GM21528 (cell line): ENCODE data around the gene TP53I3.
"Not testable (repeated sequence)": the region's sequence is repeated elsewhere in the genome, so short reads cannot be mapped to it uniquely, and the experiment has no call there.

ENCODE experiments used
- ATAC-seq: cut with Tn5 transposase; IDR thresholded peaks from one replicate; pipeline ENCODE4 v1.9.1; 2021; ENCODE audit warnings: mild to moderate bottlenecking, moderate library complexity; ENCODE audit not compliant: unreplicated experiment, low FRiP score

The TP53I3 gene, protein sequence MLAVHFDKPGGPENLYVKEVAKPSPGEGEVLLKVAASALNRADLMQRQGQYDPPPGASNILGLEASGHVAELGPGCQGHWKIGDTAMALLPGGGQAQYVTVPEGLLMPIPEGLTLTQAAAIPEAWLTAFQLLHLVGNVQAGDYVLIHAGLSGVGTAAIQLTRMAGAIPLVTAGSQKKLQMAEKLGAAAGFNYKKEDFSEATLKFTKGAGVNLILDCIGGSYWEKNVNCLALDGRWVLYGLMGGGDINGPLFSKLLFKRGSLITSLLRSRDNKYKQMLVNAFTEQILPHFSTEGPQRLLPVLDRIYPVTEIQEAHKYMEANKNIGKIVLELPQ

DNA sequence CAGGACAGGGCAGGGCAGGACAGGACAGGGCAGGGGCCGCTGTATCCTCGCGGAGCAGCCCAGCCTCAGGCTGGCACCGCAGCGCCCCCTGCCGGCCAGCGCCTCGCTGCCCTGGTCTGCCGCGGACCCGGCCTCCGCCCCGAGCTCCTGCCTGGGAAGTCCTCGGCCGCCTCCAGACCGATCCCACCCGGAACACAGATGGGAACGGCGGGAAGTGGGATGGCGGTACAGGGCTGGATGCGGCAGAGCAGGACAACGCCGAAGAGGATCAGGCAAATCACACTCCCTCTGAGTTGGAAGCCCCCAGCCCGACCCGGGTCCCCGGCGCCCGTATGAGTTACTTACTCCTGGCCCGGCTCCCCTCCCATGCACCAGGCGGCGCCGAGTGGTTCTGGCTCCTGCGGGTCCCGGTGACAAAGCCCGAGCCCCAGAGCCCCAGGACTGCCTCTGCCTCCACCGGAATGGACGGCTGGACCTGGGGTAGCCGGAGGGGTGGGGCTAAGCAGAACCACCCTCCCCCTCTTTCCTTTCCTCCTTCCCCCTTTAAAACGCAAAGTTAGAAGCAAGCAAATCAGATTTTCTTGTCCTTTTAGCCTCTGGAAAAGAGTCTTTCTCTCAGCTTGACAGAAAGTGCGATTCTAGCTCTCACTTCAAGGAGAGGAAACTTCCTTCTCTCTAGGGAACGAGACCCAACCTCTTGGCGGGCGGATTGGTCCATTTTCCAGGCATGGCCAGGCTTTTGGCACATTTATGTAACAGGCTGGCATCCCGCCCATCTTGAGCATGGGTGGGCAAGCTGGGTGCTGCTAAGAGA, at the start of gene TP53I3:
Gene TP53I3 (minus strand): TSS at position 449 of the 814 bp plus-strand sequence. CDS start 508 bp downstream, outside the sequence.
- ATAC-seq: peak; percentile 85

DNA sequence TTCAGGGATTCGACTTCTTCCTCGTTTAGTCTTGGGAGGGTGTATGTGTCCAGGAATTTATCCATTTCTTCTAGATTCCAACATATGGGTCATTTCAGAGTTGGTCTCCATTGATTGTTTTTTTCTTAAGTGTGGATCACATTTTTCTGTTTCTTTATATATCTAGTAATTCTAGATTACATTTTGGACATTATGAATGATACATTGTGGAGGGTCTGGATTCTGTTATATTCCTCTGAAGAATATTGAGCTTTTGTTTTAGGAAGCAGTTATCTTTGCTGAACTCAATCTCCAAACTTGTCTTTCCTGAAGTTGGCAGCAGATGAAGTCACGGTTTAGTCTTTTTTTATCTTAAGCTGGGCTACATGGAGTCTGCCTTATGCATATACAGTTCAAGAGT, 47.9 kb upstream of the TP53I3 start:
- no peak for ATAC-seq

DNA sequence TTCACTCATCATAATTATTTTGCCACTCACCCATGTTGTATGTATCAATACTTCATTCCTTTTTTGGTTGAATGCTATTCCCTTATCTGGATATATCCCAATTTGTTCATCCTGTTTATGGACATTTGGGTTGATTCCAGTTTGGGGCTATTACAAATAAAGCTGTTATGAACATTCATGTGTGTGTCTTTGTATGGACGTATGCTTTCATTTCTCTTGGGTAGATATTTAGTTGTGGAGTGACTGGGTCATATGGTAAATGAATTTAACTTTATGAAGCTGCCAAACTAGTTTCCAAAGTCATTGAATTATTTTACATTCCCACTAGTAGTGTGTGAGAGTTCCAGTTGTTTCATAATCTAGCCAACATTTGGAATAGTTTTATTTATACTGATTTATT, 41.3 kb upstream of the TP53I3 start:
- no peak for ATAC-seq

DNA sequence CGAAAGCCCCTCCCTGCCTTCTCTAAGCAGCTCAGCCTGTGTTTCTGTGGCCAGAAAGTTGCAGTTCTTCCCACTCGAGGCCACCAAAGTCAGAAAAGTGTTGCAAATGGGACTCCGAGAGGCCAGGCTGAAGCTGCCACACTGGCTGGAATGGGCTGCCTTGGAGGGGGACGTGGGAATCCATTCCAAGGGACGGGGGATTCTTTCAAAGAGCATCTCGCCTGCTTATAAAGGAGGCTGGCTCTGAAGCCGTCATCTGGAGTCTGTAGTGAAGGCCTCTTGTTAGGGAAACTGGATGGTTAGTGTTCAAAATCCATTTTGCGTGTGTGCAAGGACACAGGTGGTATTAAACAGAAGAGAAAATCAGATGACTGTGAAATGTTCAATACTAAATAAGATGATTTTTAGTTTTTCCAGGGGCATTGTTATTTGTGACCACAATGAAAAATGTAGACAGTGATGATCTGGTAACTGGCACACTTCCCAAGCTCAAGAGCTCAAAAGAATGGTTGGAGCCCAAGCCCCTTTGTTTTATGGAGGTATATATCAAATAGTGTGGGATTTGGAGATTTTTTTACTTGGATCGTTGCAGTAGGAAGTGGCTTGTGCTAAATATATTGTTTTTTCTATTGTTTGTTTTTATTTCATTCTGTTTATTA, 39.4 kb upstream of the TP53I3 start:
- peak; percentile 21 for ATAC-seq

DNA sequence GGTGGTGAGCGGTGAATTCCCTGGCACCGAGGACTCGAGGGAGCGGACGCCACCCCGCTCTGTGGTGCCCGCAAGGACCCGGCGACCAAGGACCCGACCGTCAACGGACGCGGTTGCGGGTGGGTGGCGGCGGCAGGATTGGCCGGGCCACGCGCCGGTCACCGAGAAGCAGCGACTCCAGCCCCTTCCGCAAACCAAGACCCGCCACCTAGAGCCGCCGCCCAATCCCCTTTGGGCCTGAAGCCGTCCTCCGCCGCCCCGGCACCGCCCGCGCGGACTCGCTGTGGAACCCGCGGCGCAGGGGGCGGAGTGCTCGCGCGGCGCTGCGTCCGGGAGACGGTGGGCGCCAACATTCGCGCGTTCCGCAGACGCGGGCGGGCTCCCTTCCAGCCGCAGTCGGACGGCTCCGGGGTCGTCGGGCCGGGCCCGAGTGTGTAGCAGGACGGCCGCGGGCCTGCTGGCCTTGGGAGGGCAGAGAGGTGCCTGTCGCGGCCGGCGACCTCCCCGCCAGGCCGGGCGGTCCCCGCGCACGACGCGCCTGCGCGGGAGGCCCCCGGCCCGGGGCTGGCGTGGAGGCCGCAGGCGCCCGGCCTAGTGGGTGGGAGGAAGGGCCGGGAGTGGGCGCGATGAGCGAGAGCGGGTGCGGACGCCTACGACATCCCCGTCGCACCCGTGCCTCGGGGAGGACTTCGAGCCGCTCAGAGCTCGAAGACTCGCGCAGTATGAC, 38.7 kb upstream of the TP53I3 start, which contains the start of the genes FAM228B and PFN4:
Gene FAM228B (plus strand): TSS at position 275 of the 727 bp plus-strand sequence. CDS start 893 bp downstream, outside the sequence.
Gene PFN4 (minus strand): TSS at position 140 of the 727 bp plus-strand sequence. CDS start 799 bp downstream, outside the sequence.
- ATAC-seq: peak; percentile 90

DNA sequence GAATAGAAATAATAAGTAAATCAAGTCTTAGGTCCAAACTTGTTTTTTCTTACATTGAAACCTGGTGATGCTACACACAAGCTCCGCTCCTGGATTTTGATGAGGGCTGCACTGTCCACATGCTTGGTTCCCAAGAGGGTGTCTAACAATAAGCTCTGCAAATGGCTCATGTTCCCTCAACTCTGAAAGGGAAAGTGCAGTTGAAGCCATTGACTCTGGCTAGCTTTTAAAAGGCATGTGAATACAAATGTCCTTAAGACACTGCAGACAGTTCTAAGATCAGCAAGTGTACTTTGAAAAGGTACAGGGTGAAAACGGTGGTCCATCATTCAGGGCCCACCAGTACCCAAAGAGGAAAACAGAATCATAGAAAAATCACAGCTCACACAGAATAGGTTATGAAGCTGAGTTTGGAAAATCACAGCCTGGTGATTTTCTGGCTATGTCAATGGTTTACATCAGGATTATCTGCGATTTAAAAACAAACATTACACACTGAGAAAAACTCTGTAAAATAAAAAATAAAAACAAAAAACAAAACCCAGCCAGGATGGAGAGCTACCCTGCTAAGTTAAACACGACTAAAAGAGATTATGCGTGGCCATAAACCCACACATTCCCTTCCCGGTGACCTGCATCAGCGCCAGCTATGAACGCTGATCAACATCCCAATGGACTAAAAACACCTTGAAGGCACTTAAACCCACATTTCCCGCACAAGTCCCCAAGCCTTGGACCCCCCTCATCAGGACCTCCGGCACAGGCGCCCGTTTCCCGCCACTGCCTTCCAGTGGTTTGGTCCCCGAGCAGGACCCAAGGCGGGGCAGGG, 37.9 kb upstream of the TP53I3 start:
- no peak for ATAC-seq

DNA sequence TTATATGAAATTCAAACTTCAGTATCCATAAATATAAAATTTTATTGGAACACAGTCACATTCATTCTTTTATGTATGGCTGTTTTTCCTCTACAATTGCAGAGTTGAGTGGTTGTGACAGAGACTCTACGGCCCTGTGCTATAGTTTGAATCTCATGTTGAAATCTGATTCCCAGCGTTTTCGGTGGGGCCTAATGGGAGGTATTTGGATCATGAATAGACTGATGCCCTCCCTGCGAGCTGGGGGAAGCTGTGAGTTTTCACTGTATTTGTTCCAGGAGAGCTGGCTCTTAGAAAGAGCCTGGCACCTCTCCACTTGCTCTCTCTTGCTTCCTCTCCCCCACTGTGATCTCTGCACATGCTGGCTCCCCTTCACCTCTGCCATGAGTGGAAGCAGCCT, 36.8 kb upstream of the TP53I3 start:
- no peak for ATAC-seq

DNA sequence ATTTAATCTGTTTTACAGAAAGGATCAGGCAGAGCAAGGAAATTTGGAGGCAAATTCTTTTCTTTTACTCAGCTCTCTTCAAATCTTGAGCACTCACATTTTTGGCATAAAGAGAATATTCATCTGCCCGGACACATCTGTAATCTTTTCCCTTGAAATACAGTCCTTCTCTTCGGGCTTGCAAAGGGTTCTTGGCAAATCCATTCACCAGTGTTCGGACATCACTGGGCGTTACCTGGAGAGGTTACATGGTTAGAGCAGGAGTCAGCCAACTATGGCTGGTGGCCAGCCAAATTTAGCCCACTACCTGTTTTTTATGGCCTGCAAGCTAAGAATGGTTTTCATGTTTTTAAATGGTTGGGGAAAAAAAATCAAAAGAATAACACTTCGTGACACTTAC, 36.4 kb upstream of the TP53I3 start:
- ATAC-seq: no peak

DNA sequence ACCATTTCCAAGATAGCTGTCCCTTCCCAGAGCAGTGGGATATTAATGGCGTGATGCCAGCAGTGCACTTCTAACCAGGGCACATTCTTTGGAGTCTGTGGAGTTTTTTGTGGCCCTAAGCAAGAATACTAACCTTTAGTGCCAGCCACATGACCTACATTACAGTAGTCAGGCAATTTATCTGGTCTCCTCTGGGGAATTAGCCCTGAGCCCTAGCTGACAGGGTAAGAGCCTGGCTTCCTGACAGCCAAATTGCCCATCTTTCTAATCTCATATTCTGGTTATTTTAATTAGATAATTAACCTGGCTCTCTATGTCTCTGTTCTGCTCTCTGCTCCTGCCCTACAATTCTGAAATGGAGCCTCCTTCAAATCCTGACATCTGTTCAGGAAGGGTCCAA, 33.3 kb upstream of the TP53I3 start:
- ATAC-seq: no peak

DNA sequence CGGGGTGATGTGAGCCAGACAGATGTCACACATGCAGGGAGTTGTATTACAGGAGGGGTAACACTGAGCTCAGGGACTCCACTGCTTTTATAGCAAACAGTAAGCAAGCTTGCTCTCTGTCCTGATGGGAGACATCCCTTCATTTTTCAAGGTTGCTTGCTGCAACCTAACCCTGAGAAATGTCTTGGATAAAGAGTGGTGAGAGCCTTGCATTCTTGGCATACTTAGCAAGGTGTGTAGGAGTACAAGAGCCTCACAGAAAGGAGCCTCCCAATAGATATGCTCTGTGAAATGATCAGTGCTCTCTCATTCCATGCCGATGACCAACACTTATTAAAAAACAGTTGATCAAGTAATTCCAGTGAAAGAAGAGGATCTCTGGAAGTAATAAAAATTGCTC, 30.4 kb upstream of the TP53I3 start:
- no peak for ATAC-seq

DNA sequence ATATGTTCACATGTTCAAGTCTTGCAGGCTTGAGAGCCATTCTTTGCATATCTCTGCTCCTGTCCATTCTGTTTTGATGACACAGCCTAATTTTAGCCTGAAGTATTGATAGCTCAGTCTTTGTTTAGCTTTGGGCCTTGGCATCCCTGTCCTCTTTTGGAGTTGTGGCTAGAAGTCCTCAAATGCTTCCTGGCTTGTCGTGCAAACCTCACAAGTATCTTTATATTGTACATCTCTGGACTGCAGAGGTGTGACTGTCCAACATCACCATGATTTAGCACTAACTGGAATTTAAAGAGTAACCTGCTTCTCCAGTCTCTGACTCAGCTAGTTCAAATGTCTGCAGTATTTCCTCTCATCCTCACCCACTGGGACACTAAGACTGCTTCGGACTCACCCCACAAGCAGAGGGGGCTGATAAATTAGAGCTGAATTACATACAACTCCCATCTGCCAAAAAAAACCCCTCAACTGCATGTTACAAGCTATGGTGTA, 26.8 kb upstream of the TP53I3 start:
- ATAC-seq: no peak

DNA sequence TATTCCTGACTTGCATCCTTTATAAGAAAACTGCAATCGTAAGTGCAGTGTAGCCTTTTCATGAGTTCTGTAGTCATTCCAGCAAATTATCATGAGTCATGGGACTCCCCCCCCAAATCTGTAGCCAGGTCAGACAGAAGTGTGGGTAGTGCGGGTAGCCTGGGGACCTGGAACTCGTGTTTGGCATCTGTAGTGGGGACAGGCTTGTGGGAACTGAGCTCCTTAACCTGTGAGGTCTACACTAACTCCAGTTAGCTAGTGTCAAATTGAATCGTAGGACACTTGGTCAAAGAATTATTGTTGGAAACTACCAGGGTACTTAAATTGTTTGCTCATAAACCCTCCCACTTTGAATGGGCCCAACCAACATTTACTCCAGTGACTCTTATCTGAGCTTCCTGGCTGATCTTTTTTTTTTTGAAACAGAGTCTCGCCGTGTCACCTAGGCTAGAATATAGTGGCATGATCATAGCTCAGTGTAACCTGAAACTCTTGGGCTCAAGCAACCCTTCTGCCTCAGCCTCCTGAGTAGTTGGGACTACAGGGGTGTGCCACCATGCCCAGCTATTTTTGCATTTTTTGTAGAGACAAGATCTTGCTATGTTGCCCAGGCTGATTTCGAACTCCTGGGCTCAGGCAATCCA, 26.1 kb upstream of the TP53I3 start:
- ATAC-seq: no peak

DNA sequence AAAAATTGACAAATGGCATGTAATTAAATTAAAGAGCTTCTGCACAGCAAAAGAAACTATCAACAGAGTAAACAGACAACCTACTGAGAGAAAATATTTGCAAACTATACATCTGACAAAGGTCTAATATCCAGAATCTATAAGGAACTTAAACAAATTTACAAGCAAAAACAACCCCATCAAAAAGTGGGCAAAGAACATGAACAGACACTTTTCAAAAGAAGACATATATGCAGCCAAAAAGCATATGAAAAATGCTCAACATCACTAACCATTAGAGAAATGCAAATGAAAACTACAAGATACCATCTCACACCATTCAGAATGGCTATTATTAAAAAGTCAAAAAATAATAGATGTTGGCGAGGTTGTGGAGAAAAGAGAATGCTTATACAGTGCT, 24.8 kb upstream of the TP53I3 start:
- ATAC-seq: not testable (repeated sequence)

DNA sequence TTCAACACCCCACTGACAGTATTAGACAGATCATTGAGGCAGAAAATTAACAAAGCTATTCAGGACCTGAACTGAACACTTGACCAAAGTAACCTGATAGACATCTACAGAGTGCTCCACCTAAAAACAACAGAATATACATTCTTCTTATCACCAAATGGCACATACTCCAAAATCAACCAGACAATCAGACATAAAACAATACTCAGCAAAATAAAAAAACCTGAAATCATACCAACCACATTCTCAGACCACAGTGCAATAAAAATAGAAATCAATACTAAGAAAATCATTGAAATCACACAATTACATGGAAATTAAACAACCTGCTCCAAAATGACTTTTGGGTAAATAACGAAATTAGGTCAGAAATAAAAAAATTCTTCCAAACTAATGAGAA, 22.7 kb upstream of the TP53I3 start:
- ATAC-seq: no peak

DNA sequence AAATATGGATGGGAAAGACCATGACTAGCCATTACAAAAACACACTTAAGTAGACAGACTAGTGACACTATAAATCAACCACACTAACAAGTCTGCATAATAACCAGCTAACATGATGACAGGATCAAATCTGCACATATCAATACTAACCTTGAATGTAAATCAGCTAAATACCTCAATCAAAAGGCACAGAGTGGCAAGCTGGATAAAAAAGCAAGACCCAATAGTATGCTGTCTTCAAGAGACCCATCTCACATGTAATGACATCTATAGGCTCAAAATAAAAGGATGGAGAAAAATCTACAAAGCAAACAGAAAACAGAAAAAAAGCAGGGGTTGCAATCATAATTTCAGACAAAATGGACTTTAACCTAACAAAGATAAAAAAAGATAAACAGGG, 22.2 kb upstream of the TP53I3 start:
- ATAC-seq: no peak

DNA sequence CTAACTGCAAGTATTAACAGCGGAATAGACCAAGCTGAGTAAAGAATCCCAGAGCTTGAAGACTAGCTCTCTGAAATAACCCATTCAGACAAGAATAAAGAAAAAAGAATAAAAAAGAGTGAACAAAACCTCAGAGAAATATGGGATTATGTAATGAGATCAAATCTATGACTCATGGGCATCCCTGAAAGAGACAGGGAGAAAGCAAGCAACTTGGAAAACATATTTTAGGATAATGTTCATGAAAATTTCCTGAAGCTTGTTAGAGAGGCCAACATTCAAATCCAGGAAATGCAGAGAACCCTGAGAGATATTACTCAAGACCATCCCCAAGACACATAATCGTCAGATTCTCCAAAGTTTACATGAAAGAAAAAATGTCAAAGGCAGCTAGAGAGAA, 21.2 kb upstream of the TP53I3 start:
- ATAC-seq: no peak

DNA sequence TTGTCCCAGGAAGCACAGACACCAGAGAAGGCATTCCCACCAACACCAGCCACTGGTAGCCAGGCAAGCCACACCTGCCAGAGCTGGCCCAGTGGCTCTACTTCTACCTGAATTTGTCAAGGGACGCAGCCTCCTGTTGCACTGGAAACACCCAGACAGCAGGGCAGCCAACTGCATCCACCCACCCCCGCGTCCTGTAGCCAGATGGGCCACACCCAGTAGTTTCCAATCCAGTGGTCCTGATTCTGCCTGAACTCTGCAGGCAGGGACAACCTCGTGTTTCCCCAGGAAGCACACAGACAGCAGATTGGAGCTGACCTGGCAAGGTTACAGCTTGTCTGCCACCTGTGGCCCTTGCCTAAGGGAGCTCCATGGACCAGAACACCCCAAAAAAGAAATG, 20.3 kb upstream of the TP53I3 start:
- ATAC-seq: no peak

DNA sequence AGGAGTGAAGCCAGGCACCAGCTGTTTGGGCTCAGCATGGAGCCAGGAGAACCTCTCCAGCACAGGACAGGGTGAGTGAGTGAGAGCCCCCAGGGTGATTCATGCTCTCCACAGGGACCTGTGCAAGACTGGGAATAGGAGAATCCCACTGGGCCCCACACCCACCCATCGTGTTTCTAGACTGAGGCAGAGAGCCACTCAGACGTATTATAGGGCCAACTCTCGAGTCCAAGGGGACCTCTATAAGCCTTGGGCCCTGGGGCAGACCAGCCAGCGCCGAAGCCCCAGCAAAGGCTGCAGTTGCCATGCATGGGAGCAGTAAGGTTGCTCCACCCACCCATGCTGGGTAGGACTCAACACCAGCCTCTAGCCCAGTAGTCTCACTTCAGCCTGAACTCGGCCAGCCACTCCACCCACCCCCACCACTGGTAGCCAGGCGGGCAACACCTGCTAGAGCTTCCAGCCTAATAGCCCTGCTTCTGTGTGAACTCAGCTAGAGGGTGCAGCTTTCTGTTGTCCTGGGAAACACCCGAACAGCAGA, 19.5 kb upstream of the TP53I3 start:
- no peak for ATAC-seq

DNA sequence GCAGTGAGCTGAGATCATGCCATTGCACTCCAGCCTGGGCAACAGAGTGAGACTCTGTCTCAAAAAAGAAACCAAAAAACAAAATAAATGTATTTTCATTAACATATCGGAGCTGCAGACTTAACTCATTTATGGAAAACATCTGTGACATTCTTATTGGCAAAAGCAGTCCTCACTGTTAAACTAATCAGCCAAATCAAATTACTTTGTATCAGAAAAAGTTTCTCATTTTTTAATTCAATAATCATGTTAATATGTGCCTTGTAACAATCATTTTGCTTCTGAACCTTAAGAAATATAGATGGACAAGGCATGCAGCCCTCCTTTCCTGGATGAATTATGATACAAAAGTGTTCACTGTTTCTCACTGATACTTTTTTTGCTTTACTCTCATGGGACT, 18.0 kb upstream of the TP53I3 start:
- ATAC-seq: no peak
